Stimulated activated CD8-positive, alpha-beta memory T cell treated with anti-CD3 and anti-CD28 coated beads, Interleukin-7, amount 100 ng/mL, for 4 hours (primary cell): Measurements from ENCODE around the gene EXTL1.

Experiments
- DNase-seq, 2 donors: peaks; one replicate each; pipeline ENCODE4 v3.0.0-alpha.2; 2020; ENCODE audit warnings: low read depth in 2 of 2

Gene EXTL1

DNA sequence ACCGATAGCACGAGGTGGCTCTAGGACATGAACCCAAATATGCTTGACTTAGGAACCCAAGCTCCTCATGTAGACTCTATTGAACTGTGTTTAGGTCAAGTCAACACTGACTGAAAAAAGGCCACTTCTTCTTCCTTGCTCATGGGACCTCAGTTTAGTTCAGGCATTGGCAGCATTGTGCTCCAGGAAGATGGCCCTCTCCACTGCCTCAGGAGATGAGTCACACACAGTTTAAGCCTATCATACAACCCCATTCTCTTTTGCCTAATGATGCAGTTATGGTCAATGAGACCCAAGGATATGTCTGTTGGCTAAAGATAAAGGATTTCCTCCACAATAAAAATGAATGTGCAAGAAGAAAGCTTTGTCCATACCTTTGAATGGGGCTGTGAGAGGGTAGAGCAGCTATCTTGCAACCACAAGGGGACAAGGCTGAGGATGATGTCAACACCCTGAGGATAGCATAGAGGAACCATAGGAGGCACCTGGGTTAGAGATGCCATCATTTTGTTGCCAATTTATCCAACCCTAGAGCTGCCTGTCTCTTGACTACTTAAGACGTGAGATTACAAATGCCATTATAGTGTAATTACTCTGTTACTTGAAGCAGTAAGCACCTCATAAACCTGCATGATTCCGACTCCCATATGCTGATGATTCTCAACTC lies 48.9 kb downstream of the EXTL1 start:
- DNase-seq, result no peak

DNA sequence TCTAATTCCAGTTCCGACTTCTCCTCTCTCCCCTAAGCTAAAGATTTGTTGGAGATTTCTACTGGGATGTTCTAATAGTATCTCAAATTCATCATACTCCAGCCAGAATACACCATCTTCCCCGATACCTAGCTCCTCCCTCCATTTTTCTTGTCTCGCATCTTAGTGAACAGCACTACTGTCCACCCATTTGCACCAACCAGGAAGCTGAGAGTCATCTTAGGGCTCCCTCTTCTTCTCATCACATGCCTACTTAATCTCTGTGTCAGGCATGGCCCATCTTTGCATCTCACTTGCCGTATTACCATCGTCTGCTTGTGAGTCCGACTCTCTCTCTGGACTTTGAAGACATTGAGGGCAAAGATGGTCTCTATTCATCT lies 49.4 kb downstream of the EXTL1 start:
- no peak for DNase-seq

DNA sequence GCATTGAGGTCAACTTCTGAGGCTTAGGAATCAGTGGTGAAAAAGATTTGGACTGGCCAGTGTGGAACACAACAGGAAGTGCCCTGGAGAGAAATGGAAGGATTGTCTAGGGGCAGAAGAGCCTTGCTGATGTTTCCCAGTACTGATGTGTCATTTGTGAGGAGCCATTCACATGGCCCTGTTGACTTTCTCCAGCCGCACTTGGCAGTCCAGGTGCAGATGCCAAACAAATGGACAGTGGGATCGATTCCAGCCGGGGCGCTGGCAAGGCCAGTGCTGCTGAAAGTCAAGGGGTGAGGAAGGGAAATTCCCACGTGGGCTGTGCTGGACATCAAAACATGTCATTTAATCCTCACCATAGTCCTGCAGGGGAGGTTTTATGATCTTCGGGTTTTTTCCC lies 50.7 kb downstream of the EXTL1 start:
- DNase-seq, result no peak

DNA sequence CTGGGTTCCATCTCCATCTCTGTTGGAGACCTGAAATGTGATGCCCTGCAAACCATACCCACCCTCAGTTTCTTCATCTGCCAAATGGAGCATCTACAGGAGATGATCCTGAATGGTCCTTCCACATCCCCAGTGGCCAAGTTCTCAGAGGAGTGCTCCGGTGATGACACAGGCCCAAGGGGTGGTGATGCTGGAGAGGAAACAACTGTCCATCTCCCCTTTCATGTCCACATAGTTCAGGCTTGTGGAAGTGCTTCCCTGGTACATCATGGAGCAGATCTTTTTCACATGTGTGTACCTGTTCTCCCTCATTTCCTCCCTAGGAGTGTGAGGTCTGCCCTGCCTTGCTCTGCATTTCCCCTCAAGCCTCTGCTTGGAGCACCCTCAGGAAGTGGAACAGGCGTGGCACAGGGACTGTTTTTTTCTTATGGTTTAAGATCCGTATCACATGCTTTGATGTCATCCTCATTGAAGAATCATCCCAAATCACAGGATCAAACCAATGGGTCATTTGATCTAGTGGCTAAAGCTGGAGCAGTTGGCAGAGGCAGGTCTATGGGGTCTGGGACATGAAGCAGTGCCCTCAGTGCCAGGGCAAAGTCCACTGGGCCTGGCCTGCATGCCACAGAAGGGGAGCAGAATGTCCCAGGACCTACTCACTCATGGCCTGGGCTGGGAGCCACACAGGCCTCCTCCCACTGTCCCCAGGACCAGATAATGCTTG lies 54.0 kb downstream of the EXTL1 start:
- DNase-seq, result no peak

DNA sequence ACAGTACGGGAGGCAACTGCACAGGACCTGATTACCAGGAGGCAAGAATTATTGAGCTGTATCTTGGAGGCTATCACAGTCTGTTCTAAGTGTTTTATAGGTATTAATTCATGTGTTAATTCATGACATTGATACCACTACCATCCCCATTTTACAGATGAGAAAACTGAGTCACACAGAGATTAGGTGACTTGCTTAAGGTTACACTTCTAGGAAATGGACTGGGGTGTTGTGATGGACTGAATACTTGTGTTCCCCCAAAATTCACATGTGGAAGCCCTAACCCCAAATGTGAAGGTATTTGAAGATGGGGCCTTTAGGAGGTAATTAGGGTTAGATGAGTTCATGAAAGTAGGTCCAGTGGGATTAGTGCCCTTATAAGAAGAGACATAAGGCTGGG lies 55.9 kb downstream of the EXTL1 start:
- no peak for DNase-seq

DNA sequence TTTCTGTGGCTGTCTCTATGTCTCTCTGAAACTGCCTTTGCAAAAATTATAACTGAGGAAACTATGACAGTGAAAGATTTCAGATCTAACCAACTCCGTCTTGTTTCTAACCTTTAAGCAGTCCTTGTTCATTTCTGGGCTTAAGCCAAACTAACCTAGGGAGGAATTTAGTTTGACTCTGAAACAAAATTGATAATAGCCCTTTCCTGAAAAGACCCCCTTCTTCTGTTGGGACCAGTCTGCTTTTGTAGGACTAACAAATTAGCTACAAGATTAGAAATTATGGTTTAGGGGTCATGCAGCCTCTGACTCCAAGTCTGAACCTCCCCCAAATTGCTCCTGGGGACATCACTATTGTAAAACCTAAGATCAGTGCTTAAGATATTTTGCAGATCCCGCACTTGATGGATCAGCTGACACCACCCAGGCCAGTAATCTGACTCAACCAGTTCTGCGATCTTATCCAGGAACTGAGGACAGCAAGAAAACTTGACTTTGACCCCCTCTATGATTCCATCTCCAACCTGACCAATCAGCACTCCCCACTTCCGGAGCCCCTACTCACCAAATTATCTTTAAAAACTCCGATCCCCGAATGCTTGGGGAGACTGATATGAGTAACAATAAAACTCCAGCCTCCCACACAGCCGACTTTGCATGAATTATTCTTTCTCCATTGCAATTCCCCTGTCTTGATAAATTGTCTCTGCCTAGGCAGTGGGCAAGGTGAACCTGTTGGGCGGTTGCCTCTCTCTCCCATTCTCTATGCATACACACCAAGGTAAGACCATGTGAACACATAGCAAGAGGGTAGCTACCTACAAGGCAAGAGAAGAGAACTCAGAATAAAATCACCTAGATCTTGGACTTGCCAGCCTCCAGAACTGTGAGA lies 57.0 kb downstream of the EXTL1 start:
- DNase-seq, result no peak

DNA sequence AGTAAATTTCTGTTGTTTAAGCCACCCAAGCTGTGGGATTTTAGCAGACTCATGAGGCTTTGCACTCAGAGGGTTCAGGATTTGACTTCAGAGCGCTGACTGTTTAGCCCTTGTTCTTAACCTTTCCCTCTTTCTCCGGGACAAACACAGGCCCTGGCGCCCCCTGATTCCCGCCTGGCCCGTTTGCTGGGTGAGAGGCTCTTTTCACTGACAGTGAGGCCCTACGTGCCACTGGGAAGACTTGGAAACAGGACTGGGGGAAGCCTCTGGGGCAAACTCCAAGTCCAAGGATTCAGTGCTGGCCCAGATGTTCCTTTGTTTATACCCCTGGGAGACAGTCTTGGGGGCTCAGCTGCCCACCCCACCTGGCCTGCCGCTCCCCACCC lies 57.6 kb downstream of the EXTL1 start:
- DNase-seq, result no peak

DNA sequence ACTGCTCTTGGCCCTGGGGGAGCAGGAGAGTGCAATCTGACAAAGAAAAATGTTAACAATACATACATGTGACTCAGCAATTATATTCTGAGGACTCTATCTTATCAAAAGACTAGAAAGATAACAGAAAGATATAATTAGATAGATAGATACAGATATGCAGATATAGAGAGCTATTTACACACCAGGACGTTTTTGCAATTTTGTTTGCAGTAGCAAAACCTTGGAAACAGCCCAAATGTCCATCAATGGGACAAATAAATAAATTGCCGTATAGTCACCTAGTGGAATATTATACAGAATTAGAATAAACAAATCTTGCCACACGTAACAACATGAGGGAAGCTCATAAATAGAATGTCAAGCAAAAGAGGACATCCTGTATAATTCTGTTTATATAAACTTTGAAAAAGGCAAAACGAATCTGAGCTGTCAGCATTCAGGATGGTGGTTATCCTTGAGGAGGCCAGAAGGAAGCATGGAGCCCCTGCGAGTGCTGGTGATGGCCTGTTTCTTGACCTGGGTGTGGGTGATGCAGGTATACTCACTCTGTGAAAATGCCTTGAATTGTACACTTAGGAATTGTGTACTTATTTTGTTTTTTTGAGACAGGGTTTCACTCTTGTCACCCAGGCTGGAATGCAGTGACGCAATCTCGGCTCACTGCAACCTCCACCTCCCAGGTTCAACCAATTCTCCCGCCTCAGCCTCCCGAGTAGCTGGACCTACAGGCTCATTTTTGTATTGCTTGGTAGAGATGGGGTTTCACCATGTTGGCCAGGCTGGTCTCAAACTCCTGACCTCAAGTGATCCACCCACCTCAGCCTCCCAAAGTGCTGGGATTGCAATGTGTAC lies 58.6 kb downstream of the EXTL1 start:
- no peak for DNase-seq

DNA sequence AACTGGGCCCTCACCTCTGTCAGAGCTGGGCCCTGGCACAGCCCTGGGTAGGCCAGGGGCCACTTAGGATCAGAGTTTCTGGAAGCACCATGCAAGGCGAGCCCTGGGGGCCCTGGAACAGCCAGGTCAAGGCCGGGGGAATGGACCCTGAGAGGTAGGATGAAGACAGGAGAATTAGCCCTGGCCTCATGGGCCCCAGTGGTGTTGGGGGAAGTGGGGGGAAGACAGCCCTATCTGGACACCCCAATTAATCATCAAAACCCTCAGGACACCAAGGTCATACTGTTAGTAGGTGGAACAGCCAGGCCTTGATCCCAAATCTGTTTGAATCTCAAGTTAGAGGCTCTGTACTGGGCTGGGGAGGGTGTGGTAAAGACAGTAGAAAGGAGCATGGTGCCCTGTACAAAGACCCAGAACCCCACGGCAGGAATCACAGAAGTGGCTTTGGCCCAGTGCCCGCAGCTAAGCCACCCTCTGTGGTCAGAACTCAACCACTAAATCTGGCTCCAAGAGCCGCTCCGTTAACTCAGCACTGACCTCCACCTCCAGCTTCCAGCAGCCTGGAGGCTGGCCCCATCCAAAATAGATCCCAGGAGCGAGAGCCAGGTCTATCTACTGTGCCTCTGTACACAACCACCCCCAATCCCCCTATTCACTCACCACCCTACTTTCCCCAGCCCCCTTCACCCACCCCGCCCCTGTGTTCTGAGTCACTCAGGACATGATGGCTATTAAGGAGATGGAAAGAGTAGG lies 59.9 kb downstream of the EXTL1 start:
- DNase-seq, result no peak

DNA sequence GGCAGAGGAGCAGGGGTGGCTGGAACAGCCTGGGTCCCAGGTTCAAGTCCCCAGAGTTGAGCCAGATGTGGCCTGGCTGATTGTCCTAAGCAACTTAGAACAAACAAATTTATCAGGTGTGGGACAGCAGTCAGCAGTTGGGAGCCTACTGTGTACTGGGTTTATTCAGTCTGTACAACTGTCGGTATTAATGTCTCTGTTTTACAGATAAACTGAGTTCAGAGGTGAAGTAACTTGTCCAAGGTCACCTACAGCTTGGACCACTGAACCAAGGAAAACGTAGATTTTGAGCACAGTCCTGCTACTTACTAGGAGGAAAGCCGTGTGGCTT lies 60.4 kb downstream of the EXTL1 start:
- no peak for DNase-seq

DNA sequence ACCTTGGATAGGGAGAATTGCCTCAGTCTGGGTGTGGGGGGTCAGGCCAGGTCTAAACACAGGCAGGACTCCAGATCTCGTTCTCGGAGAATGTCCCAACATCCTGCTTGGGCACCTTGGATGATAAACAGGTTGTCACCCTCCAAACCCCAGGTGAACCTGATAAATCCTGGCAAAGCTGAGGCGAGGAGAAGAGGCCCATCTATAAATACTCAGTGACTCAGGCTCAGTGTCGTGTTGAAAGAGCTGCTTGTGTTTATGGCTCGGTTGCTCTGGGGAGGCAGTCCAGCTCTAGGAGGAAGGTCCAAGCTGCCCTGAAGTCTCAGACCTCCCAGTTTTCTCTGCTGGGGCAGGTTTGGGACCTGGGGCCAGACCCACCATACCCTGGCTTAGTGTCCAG lies 61.6 kb downstream of the EXTL1 start:
- no peak for DNase-seq

DNA sequence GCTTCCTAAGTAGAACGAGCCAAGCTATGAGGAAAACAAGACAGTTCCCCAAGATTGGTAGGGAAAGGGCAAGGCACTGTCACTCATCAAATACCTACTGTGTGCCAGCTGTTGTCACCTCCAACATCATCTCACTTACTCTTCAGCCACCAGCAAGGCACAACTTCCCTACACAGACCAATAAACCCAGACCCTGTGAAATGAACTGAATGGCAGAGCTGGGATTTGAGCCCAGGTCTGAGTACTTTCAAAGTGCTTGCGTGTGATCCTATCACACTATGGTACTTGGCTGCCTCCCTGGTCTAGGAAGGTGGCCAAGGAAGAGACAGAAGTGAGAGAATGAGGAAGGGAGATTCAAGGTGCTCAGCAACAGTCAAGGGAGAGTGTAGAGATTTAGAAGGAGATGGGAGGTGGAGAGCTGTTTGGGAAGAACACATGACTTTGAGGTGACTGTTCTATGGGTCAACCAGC lies 62.6 kb downstream of the EXTL1 start:
- DNase-seq, result no peak

DNA sequence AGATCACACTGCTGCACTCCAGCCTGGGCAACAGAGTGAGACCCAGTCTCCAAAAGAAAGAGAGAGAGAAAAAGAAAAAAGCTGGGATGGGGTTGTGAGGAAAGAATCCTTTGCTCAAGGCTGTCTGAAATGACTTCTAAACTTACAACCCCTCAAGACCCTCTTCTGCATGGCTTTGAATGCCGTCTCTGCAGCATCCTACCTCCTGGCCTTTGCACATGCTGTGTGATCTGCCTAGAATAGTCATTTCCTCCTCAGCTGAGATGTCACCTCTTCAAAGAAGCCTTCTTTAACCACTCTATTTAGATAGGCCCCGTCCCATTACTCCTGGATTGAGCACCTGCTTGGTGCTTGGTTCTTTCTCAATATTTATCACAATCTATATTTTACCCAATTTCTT lies 63.3 kb downstream of the EXTL1 start:
- DNase-seq, result no peak
